GM18907 (cell line): ENCODE data around the gene ESAM.
"Not testable (repeated sequence)": the region's sequence is repeated elsewhere in the genome, so short reads cannot be mapped to it uniquely, and the experiment has no call there.

Source experiments
- ATAC-seq: cut with Tn5 transposase; IDR thresholded peaks from one replicate; pipeline ENCODE4 v1.9.1; 2021; ENCODE audit warnings: mild to moderate bottlenecking, moderate library complexity; ENCODE audit not compliant: unreplicated experiment

The ESAM gene

DNA sequence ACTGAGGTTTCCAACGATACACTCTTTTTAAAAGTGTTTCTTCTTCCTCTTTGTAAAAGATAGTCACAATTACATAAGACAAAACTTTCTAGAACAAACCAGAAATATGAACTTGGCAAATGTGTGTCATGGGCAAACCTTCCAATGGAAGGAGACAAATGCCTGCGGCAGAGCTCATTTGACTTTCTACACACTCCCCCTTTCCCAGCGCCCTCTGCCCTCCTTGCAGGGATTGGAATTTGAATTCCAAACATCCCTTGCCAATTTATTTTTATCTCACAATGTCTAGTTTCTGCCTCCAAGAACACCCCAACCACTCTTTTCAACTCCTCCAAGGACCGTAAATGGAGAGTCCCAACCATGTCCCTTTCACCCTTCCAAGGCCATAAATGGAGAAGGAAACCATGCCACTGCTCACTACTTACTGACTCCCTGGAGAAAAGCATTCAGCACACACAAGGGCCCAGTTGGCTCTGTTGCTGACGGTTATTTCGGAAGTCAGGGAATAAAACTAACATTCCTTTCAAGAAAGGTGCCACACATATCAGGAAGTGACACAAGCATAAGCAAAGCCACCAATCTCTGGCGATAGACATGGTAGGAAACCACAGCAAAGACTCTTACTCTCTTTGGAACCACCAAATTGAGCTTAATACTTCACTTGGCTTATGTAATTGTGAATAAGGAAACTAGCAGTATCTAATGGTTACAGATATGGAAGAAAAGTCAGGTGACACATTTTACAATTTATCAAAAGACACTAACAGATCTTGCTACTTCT lies 15.0 kb upstream of the ESAM start:
- no peak for ATAC-seq

DNA sequence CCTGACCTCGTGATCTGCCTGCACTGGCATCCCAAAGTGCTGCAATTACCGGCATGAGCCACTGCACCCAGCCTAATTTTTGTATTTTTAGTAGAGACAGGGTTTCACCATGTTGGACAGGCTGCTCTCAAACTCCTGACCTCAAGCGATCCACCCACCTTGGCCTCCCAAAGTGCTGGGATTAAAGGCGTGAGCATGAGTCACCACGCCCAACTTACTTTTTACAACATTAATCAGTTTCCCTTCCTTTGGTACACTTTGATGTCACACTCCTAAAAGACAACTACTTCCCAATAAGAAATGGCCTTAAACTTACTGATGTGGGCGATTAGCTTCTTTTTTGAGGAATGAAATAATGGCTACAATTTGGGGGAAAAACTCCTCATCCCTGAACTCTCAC lies 8.9 kb upstream of the ESAM start:
- ATAC-seq, result not testable (repeated sequence)

DNA sequence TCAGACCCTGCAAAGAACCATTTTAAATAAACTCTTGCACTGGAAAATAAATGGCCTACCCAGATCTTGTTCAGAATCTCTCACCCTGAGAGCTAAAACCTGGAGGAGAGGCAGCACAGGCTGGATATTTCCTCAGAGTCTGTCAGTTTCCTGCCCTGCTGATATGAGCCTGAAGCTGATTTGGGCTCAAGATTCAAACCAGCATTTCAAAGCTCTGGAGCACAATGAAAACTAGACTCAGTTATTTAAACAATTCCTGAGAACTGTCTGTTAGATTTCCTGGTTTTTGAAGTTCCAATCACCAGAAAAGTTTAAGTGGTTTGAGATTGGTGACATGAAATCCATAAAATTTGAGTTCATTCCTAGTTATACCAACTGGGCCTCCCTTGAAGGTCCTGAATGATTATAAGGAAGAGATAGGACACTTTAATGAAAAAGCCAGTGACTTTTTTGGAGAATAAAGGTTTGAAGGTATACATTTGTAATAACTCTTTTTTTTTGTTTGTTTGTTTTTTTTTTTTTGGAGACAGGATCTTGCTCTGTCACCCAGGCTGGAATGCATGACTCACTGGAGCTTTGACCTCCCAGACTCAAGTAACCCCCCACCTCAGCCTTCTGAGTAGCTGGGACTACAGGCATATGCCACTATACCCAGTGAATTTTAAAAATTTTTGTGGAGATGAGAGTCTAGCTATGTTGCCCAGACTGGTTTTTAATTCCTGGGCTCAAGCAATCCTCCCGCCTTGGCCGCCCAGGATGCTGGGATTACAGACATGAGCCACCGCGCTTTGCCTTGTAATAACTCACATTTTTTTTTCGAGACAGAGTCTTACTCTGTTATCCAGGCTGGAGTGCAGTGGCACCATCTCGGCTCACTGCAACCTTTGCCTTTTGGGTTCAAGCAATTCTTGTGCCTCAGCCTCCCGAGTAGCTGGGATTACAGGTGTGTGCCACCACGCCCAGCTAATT lies 8.0 kb upstream of the ESAM start:
- ATAC-seq, result no peak

DNA sequence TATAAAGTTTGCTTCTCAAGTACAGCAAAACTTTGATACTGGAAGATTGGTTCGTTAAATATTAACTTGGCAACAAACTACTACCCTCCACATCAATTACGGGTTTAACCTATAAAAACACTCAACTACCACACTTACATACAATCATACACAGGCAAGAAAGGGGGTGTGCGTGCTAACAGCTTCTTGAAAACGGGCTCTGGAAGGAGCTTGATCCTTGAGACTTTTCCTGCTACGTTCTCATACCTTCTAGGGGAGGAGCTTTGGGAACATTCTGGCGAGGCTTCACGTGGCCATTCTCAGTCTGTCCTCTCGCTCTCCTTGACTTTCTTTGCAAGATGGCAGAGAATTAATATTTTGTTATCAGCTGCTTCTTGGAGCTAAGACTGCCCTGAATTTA lies 6.8 kb upstream of the ESAM start:
- ATAC-seq, result no peak

DNA sequence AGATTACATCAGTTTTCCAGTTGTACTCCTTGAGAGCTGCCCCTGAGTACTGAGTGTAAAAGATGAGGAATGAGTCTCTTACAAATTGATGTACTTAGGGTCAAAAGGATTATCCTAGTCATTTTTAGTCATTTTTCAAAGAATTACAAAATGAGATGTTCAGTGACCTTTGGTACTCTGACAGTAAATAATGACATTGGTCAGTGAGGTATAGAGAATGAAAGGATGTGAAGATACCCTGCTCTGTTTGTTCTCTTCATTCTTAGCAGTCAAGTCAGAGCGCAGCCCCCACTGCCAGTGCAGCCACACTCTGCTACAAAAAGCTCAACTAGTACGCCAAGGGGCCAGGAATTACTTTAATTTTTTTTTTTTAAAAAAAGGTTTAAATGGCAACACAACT lies 4.1 kb upstream of the ESAM start:
- no peak for ATAC-seq

DNA sequence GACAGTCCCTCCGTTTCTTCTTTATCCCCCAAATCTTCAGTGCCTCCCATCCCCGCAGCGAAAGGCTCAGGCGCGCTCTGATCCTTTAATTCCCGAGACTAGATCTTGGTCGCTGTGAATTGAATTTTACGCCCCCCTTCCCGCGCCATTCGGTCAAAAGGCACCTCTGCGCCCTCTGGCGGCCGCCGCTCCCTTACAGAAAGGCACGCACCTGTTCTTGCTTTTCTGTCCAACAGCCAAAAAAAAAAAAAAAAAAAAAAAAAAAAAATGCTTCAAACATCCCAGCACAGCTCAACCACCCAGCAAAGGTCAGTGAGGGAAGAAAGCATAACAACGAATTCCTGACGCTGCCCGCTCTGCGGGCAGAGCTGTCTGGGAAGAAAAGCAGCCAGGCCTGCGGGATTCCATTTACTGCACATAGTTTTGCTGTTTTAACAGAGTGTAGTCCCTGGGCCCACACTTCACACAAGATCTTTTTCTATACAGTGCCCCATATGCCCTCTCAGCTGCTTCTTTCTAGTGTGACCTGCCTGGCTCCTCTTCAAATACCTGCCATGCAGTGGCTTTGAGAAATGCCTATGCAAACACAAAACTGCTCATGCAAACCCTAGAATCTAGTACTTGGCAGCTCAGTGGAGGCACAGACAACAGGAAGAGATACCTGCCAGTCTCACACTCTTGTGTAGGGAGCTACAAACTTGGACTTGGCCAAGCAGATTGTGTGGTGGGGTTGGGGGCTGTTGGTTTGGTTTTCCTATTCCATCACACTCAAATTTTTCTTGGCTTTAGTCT lies 1.3 kb upstream of the ESAM start:
- ATAC-seq, result peak; percentile 25

DNA sequence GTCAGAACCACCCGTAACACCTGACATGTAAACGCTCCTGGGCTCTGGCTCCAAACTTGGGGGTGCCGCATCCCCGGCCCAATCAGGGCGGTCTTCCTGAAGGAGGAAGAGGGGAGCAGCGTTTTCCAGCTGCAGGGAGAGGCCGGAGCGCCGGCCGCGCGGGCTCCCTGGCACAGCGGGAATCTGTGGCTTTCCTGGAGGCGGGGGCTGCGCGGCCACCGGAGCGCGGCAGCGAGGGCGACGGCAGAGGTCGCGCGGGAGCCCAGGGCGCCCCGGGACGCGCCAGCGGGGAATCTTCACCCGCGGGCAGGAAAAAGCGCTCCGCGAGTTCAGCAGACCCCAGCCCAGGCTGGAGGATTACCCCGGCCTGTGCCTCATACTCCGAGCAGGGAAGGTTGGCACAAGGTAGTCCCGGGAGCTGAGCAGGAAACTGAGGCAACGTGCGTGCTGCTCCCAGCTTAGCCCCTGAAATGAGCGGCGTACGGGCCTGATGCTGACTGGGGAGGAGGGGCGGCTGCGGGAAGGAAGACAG lies 600 bp upstream of the ESAM start:
- peak; percentile 12 for ATAC-seq

DNA sequence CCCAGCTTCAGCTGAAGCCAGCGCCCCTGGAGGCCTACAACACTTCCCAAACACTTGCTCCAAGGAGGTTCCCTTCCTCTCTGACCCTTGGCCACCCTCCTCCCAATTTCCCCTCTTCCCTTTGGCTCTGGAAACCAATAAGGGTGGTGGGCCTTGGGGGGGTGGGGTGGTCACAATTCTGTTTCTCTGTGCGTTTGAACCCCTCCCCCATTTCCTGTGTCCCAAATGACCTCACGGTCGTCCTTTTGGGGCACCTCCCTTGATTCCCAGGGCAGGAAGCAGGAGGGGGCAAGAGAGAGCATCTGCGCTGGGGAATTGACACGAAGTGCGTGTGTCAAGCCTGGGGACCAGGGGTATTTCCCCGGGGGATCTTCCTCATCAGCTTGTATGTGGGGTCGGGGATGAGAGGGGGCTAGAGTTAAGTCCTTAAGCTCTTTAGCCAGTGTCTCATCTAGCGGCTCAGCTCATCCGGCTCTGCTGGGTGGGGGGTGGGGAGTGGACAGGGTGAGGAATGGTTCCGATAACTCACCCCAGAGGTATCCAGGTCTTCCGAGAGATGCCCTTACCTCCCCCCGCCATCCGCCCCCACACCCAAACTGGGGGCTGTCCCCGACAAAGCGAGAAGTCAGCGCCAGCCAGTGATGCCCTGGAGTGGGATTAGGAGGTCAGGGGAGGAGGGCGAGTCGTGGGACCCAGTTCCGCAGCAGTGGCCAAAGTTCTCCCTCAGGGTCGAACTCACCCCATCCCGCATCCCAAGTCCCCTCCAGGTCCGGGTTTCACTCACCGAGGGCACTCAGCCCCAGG lies 587 bp downstream of the ESAM start:
- peak; percentile 0 for ATAC-seq

DNA sequence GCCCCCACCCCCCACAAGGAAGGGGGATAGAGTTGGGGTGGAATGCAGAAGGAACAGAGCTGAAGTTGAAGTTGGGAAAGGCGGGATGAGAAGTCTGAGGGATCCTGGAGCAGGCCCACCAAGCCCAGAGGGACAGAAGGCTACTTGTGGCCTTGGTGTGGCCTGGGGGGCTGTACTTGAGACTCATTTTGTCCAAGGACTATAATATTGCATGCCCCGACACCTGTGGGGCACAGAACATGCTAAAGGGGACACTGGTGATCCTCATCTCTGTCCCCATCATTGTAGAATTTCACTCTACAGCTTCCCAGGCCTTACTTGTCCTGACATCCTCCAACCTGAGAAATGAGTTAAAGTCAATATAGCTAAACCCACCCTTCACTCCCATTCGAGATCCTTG lies 1.3 kb downstream of the ESAM start:
- ATAC-seq, result no peak

DNA sequence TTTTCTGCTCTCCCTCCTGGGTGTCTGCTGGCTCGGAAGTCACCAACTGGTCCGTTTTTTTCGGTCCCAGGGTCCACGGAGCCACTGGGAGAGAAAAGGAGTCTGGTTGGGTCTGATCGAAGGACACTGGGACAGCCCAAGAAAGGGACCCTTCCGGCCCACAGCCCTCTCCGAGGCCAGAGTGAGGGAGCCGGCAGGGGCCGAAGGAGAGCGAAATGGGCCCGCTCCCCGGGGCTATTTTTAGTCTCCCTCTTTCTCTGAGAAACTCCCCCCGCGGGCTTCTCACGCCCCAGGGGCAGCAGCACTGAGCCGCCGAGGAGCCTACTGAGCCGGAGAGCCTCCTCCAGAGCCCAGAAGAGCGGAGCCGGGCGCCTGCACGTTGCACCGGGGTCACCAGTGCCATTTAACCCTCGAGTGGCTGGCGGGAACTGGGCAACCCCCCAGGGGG lies 1.9 kb downstream of the ESAM start:
- ATAC-seq, result peak; percentile 23

DNA sequence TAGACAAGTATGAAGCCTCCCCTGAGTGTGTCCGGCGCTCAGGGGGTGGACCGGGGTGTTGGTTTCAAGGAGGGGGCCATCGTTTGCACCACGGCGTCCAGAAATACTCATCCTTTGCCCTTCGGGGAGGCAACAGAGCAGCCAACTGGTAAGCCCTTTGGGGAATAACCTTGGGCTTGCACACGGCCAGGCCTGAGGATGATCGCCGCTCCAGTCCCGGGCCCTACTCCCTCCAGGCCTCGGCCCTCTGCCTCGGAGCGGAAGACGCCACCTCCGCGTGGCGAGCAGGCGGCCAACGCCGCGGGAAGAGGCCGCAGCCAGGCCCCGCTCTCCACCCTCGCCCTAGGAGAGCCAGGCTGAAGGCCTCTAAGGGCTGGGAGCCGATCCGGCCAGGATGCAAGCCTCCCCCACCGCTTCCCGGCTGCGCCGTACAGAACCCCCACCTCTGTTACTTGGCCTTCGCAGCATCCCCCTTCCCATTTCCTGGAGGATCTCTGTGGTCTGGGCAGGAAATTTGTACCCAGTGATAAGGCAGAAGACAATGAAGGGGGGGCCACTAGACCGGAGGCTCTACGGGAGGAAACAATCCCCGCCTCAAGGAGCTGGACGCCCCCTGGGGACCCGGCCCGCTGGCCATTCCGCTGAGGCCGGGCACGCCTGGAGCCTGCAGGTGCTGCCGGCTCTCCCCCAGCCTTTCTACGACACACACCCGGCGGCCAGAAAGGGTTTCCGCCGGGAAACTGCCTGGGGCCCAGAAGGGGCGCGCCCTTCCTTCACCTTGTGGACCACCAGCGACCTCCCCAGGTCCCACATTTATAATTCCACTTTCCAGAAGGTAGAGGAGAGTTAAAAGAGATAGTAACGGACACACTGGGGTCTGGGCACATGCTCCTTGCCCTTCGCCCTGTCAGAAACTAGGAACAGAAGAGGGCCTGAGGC lies 2.6 kb downstream of the ESAM start:
- ATAC-seq, result peak; percentile 18

DNA sequence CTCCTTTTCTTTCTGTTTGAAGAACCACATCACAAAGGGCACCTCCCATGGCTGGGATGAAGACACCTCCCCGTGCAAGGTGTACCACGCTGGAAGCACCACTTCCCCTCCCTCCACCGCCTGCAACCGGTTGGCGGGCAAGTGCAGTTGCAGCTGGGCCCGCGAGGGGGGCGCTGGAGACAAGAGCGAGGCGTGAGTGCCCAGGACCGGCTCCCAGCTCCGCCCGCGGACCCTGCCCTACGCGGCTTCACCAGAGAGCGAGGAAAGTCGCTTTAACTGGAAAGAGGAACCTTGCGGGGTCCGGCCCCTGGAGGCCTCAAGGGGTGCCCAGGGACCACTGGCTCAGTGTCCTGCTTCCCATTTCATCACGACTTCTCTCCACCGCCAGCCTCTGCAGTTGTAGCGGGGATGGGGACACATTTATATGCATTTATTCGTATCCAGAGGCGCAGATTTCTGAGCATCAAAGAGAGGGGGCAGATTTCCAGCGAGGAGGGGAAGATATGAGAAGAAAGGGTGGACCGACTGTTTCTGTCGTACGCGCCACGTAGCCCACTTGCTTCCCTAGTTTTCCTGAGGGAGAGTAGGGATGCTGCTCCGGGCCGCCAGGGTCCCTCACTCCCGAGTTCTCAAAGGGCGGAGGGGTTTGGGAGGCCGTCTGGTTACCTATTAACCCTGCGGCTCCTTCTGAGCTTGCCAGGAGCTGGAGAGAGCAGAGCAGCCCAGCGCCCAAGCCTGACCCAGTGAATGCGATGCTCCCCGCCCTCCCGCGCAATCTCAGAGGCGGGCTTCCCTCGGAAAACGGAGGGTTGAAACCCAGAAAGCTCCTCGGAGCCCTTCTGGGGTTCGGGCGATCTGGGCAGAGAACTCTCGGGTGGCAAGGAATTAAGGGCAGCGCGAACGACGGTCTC lies 3.5 kb downstream of the ESAM start:
- peak; percentile 54 for ATAC-seq

DNA sequence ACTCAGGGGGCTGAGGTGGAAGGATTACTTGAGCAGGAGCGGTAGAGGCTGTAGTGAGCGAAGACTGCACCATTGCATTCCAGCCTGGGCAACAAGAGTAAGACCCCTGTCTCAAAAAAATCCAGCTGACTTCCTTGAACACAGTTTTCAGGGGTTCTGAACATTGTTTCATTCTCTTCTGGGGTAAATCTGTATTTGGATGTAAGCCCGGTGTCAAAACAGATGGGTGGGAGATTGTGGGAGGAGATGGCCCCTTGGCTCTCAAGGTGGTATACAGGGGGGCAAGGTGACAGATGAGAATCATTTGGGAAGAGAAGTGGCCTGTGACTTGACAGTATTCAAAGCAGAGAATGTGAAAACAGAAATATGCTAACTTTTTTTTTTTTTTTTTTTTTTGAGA lies 4.8 kb downstream of the ESAM start:
- no peak for ATAC-seq

DNA sequence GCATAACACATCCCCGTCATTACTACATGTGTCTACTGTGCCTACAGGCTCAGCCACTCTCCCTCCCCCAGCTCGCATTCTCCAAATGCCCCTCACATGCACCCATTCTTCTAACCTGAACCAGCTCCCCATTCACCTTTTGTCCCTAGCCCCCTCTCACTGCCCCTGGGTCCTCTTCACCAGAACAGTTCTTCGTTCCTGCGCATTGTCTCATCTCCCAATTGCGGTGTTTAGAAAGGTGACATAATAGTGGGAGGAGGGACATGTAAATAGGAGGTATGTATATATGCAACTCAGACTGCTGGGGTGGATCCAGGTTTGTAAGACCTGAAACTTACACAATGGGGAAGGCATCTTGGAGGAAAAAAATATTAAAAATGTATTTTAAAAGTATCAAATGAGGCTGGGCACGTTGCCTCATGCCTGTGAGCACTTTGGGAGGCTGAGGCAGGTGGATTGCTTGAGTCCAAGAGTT lies 5.3 kb downstream of the ESAM start:
- no peak for ATAC-seq

DNA sequence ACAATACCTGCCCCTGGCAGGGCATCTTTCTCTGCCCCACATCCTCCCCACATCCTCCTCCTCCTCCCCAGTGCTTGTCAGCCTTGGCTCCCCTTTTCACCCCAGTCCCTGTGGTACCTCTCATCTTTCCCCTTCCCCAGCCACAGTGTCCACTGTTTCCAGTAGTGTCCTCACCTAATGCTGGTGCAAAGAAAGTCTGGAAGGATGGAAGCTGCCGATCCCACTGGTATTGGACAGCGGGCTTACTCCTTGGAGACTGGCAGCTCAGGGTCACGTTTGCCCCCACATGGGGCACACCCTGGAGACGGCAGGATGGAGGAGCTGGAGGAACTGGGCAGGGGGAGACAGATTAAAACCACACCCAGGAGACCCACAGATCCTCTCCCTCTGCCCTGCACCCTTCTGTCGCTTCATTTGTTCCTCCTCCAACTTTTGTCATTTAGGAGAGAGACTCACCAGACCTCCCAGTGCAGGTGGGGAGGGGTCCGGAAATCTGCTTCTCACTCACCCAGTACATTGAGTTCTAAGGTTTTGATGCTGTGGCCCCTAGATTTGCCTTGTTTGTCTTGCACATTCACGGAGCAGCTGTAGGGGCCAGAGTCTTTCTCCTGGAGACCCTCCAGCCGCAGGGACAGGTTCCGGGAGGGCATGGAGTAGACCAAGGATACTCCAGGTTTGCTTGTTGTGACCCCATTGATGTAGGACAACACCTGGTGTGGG lies 5.9 kb downstream of the ESAM start:
- no peak for ATAC-seq

DNA sequence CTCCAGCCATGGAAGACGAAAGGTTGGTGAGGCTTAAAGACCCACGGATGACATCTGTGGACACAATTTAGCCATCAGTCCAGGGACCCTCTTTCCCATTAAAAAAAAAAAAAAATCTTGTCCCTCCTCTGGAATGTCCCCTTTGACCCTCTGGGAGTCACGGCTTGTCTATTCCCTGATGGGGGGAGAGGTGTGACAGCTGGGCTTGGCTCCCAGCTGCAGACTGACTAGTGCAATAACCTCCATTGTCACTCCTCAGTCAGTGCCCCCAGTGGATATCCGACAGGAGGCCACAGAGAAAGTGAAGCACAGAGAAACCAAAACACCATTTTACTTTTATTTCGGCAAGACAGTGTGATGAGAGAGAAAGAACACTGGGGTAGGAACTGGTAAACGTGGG lies 7.4 kb downstream of the ESAM start:
- ATAC-seq, result no peak

DNA sequence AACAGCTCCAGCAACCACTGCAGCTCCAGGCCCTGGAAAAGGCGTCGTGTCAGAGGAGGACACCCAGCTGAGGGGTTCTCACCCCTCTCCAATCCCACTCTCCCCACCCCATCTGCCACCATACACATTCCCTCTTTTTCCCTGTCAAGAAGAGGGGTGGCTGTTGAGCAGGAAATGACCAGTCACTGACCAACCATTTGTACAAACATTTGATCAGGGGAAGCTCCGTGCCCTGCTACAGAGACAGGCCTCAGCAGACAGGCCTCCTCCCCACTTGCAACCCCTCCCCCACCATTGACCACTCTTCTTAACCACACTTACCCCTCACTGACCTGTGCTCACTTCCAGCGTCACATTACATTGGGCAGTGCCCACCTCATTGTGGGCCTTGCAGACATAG lies 7.8 kb downstream of the ESAM start:
- ATAC-seq, result no peak
